Activated naive CD4-positive, alpha-beta T cell treated with anti-CD3 and anti-CD28 coated beads, Interleukin-2, amount 50 U/mL, for 72 hours (primary cell): ENCODE results near the gene UTS2B. TPM values are rescaled to one million over a fixed set of nuclear protein-coding genes. Genes with fewer than 3 reads are reported as not detected.

ENCODE experiments used
- ATAC-seq, 2 donors: fragments of 150-1000 bp; cut with Tn5 transposase; 2 replicates each; pipeline ENCODE4 v1.10.0; 2021; ENCODE audit warnings: mild to moderate bottlenecking in 2 of 2, moderate library complexity in 2 of 2
- DNase-seq, 2 donors: peaks; one replicate each; pipeline ENCODE4 v3.0.0; 2021 to 2022; ENCODE audit warnings: low spot score in 2 of 2
- H3K27ac Mint-ChIP-seq, 2 donors: one replicate each; pipeline ENCODE4 v1.8.0; 2022; ENCODE audit warnings: mild to moderate bottlenecking in 2 of 2, mixed read lengths in 2 of 2
- H3K36me3 Mint-ChIP-seq, 2 donors: one replicate each; pipeline ENCODE4 v1.8.0; 2022; ENCODE audit warnings: mixed read lengths in 2 of 2
- H3K9me3 Mint-ChIP-seq, 2 donors: one replicate each; pipeline ENCODE4 v1.8.0; 2022; ENCODE audit warnings: mixed read lengths in 2 of 2
- total RNA-seq, 2 donors: library from RNA; stranded (reverse); gene quantifications; one replicate each; pipeline ENCODE4 v1.2.3, GENCODE V29; 2022

UTS2B gene
- total RNA-seq, 2 donors from 2014 or later: not detected

DNA sequence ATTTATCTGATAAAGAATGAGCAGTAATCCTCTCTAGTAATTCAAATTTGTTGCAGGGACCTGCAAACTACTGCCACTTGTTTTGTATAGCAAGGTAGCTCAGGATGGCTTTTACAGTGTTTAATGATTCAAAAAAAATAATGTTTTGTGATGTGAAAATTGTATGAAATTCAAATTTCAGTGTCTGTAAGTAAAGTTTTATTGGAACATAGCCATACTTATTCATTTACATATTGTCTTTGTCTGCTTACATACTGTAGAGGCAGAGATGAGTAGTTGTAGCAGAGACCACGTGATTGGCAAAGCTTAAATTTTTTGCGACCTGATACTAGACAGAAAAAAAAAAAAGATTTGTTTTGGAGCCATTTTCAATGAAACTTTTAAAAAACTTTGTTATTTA, 6.5 kb upstream of the UTS2B start:
- ATAC-seq: no peak
- Mint-ChIP-seq H3K9me3 (no peaks in the 10 kb centered on the region), H3K27ac (no peak overlapping the region), H3K36me3 (no peaks in the 10 kb centered on the region)
- no peak for DNase-seq

DNA sequence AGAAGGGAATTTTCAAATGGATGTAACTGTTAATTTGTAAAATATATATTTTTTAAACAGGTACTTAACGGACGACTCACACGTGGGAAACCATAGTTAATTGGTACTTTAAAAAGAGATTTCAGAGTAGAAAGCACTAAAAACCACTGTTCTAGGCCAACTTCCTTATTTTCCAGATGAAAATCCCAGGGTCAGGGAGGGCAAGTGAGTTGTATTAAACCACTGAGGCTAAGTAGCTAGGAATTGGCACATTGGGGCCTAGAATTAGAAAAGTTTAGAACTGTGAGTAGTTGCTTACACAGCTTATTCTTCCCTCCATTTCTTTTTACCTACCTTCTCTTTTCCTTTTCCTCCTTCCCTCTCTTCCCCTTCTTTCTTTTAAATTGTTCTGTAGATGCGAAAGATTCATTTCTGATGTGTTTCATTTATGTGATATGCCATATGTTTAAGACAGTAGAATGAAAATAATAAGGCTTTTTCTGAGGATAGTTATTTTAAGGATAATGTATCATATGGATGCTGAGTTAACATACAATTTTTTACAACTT, 4.1 kb upstream of the UTS2B start:
- no peak for DNase-seq
- no peak for ATAC-seq
- peaks cover 0 to 4% of the 10 kb centered on the region in 2 donors for H3K9me3 Mint-ChIP-seq
- H3K36me3 Mint-ChIP-seq: peaks cover 10 to 12% of the 10 kb centered on the region in 2 donors
- no peak overlapping the region for H3K27ac Mint-ChIP-seq

DNA sequence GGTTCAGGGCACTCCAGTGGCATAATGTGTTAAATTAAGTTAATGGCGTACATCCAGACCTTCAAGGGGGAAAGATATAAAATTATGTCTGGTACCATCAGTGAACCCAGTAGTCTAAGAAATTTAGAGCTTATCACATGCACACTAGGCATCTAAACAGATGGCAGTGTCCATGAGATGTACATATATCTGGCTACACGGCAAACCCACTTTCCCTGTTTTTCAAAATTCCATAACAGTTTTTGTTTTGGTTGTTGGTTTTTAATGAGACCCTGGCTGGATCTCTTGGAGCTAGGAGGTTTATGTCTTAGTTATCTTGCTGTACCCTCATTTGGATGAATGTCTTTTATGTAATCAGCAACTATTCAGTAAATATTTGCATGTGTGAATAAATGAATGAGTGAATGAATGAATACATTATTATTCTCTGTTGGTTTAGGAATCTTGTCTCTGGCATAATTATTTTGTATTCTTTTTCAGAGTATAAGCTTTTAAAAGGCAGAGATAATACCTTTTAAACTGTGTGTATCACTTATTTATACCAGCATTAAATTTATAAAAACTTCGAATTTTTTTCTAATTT, 3.1 kb upstream of the UTS2B start:
- Mint-ChIP-seq H3K9me3 (peaks cover 0 to 4% of the 10 kb centered on the region in 2 donors), H3K36me3 (peaks cover 12 to 15% of the 10 kb centered on the region in 2 donors), H3K27ac (no peak overlapping the region)
- DNase-seq: no peak
- ATAC-seq: no peak

DNA sequence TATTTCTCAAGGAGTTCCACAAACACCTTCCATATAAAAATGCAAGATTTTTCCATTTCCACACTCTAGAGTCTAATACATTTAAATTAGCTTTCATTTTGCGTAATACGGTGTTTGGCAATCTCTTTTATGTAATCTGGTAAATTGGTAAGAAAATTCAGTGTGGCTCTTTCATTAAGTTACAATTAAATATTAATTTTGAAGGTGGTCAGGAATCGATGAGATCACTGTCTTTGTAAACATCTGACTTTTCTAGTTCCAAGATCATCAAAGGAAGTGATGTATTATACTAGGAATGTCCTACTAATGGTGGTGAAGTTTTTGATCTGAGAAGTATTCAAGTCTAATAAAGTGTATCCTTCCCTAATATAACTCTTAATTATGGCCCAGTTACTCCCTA, 1.1 kb upstream of the UTS2B start:
- Mint-ChIP-seq H3K9me3 (peaks cover 0 to 4% of the 10 kb centered on the region in 2 donors), H3K36me3 (peaks cover 12 to 17% of the 10 kb centered on the region in 2 donors), H3K27ac (no peak overlapping the region)
- DNase-seq (no peak), ATAC-seq (no peak)

DNA sequence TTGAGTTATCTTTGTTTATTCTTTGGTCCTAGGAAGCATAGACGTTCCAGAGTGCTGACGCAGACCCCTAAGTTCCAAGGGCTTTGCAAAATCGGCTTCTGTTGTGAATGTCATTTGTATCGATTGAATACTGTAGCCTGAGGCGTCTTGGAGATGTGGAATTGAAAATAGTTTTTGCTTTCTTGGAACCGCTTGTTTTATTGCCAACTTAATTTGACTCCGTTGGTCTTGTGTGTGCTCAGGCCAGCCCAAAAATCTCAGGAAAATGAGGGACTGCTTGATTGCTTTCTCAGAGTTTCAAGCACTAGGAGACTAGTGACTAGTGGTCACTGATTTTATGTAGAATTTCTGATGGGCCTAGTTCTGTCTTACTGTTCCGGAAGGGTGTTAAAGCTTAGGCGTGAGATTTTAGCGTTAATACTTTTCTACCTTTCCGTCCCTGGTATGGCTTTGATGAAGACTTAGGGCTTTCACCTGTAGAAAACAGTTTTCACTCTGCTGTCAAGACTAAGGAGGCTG, 263 bp upstream of the UTS2B start:
- peaks cover 0 to 4% of the 10 kb centered on the region in 2 donors for H3K9me3 Mint-ChIP-seq
- H3K27ac Mint-ChIP-seq: no peak overlapping the region
- DNase-seq: no peak

DNA sequence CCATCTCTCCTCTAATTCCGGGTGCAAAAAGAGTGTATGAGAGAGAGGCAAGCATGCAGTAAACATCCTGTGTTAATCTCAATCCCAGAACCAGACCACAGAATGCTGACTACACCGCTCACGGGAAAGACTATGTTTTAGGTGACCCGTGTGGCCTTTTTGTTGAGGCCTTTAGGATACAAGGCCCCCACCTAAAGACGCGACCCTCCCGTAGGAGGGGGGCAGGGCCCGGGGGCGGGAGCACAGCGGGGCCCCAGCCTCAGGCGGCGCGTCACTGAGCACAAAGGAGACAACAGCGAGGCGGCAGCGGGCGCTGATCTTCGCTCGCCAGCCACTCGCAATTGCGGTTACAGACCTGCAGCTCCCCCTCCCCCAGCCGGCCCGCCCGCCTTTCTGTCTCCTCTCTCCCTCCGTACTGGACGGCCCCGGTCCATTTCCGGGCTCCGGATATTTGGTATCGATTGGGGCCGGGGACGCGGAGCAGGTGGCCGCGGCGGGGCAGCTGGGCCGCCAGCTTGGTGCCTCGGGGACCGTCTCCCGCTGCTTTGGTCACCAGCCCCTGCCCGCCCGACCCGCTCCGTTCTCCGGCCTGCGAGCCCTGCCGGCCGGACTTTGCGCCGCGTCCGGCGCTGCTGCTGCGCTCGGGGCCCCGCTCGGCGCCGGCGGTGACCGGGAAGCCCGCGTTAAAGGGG, 1.2 kb downstream of the UTS2B start, which contains the start of gene CCDC50:
Gene CCDC50, plus strand, starts transcription at position 433 of the 692 bp plus-strand sequence. CDS start 281 bp downstream, outside the sequence.
- H3K36me3 Mint-ChIP-seq: peaks cover 12 to 17% of the 10 kb centered on the region in 2 donors
- peaks cover 0 to 4% of the 10 kb centered on the region in 2 donors for H3K9me3 Mint-ChIP-seq
- DNase-seq: peak in 1 of 2 donors; percentile 15
- peak within 1 kb of the TSS in 1 of 2 donors; percentile 39 for H3K27ac Mint-ChIP-seq
- peak; percentile 69 to 74 for ATAC-seq

More for the DNA sequence above, 263 bp upstream of the UTS2B start:
- peaks cover 12 to 17% of the 10 kb centered on the region in 2 donors for H3K36me3 Mint-ChIP-seq
- no peak for ATAC-seq

DNA sequence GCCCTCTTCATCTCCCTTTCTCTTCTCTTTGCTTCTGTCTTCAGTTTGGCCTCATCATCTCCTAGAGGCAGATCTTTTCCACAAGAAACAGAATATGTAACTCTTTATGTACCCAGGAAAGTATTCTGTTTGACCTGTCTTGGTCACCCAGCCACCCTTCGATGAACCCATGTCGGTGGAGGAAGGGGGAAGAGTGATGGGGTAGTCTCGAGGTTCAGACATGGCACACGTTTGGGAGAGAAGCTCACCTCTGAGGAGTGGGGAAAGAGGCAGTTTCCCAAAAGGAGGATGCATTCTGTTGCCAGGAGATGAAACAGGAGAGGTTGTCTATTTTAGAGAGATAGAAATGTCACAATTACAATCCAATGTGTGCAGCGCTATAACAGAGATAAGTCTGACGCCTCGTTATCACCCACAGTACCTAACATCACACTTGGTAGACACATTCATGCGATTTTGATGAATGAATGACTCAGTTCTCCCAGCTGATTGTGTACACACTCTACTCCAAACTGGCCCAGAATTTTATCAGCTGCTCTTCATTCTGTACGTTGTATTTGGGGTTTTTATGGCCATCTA, 1.9 kb downstream of the UTS2B start:
- Mint-ChIP-seq H3K9me3 (peaks cover 4 to 7% of the 10 kb centered on the region in 2 donors), H3K27ac (peak overlapping the region in 1 of 2 donors; percentile 39), H3K36me3 (peaks cover 12 to 17% of the 10 kb centered on the region in 2 donors)
- ATAC-seq (peak in 1 of 2 donors; percentile 73), DNase-seq (no peak)

DNA sequence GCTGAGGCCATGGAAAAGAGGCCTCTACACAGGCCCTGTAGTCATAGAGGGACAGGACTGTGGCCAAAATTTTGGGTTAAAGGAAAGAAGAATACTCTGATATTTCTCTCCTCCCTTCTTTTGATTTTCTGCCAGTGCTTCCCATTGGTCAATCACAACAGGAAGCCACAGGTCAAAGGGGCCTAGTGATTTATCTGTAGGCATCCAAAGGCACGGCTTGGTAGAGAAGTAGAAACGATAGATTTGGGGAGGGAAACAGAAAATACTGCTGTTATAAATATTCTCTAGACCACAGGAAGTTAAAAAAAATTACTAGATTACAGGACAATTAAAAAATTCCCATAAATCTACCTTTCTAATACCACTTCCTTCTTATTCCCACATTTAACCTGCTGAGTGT, 2.8 kb downstream of the UTS2B start:
- ATAC-seq (no peak), DNase-seq (no peak)
- Mint-ChIP-seq H3K36me3 (peaks cover 12 to 17% of the 10 kb centered on the region in 2 donors), H3K9me3 (peaks cover 6 to 9% of the 10 kb centered on the region in 2 donors), H3K27ac (no peak overlapping the region)

DNA sequence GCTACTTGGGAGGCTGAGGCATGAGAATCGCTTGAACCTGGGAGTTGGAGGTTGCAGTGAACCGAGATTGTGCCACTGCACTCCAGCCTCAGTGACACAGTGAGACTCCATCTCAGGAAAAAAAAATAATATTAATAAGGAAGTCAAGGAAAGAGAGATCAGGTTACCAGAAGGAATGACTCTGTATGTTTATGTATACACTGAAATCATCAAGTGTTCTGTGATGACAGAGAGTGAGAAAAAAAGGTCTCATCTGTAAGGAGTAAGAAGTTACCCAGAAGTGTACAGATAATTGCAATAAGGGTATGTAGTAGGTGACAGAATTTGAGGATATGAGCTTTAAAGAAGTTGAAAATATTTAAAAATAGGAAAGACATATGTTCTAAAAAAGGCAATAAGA, 5.4 kb downstream of the UTS2B start:
- Mint-ChIP-seq H3K27ac (no peak overlapping the region), H3K9me3 (peaks cover 6 to 10% of the 10 kb centered on the region in 2 donors), H3K36me3 (peaks cover 0 to 8% of the 10 kb centered on the region in 2 donors)
- no peak for ATAC-seq
- no peak for DNase-seq

DNA sequence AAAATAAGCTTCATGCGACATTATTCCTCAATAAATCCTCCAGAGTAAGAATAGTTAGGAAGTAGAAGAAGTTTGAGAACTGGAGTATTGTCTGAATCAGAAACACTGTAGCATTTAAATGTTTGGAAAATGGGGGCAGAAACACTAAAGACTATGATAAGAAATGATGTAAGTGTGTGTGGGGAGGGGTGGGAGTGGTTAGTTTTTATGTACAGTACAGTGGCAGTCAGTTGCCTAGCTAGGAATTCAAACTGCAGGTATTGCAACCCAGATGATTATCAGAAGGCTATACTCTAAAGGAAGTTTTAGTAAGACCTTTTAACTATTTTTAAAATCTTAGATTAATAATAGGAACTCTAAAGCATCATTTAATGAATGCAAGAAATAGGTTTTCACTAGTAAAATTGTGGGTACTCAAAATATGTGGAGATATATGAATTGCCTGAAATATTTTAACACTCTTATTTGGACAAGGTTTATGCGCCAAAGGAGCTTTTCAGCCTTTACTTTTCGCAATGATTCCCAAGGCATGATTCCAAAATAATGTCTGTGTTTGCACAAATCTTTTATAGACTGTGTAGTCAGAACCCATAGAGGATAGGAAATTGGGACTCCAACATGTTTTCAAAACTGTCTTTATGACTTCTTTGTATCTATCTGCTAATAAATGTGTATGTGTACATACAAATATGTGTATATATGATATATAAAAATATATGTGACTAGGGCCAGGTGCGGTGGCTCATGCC, 9.1 kb downstream of the UTS2B start:
- ATAC-seq (no peak), DNase-seq (no peak)
- no peaks in the 10 kb centered on the region for H3K36me3 Mint-ChIP-seq
- peaks cover 10 to 12% of the 10 kb centered on the region in 2 donors for H3K9me3 Mint-ChIP-seq
- H3K27ac Mint-ChIP-seq: no peak overlapping the region

DNA sequence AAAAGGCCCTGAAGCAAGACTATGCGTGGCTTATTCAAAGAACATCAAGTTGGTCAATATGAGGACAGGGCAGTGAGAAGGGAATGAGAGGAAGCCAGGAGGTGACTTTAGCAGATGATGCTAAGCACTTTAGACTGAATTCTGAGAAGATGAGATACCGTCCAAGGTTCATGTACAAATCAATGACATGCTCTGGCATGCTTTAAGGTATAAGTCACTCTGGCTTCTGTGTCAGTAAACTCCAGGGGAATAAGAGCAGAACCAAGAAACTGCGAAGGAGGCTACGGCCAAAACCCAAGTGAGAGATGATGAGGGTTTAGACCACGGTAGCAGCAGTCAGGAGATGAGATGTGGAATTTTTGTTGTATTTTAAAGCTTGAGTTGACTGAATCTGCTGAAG, 10.0 kb downstream of the UTS2B start:
- Mint-ChIP-seq H3K9me3 (peaks cover 10 to 12% of the 10 kb centered on the region in 2 donors), H3K27ac (no peak overlapping the region), H3K36me3 (no peaks in the 10 kb centered on the region)
- DNase-seq (no peak), ATAC-seq (no peak)

DNA sequence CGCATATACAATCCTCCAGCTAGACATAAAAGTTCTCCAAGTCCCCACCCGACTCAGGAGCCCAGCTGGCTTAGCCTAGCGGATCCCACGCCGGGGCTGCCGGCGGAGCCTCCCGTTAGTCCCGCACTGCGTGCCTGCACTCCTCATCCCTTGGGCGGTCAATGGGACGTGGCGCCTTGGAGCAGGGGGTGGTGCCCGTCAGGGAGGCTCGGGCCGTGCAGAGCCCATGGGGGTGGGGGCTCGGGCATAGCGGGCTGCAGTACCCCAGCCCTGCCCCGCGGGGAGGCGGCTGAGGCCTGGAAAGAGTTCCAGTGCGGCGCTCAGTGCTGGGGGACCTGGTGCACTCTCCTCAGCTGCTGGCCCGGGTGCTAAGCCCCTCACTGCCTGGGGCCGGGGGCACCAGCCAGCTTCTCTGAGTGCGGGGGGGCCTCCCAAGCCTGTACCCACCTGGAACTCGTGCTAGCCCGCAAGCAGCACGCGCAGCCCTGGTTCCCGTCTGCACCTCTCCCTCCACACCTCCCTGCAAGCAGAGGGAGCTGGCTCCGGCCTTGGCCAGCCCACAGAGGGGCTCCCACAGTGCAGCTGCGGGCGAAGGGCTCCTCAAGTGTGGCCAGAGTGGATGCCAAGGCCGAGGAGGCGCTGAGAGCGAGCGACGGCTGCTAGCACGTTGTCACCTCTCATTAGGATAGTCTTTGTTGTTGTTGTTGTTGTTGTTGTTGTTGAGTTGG, 13.3 kb downstream of the UTS2B start:
- no peak for DNase-seq
- ATAC-seq: no peak
- Mint-ChIP-seq H3K9me3 (peaks cover 2 to 3% of the 10 kb centered on the region in 2 donors), H3K27ac (no peak overlapping the region), H3K36me3 (no peaks in the 10 kb centered on the region)

DNA sequence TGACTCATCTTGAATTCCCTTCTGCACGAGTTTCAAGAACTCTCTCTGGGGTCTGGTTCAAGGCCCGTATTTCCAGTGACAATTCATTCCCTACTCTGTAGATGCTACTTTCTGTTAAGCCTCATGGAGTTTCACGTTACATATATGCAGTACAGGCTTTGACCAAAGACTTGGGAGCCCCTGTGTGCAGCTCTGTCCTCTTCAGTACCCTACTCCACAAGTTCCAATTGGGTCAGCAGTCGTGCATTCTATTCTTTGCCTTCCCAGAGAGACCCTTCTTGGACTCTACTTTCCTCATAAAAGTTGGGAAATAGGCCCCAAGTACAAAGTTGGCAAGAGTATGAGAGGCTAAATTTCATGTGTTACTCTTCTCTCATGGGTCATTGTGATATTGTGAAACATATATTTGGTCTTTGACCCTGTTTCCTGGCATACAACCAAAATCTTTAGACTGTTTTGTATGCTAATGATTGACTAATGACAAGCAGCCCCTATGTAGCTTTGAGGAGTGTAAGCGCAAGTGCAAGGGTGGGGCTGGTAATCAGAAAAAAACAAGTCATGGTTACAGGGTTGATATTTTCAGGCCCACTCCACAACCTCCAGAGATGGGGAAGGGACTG, 16.1 kb downstream of the UTS2B start:
- ATAC-seq: no peak
- H3K27ac Mint-ChIP-seq: no peak overlapping the region
- no peaks in the 10 kb centered on the region for H3K36me3 Mint-ChIP-seq
- peaks cover 2 to 3% of the 10 kb centered on the region in 2 donors for H3K9me3 Mint-ChIP-seq
- no peak for DNase-seq

DNA sequence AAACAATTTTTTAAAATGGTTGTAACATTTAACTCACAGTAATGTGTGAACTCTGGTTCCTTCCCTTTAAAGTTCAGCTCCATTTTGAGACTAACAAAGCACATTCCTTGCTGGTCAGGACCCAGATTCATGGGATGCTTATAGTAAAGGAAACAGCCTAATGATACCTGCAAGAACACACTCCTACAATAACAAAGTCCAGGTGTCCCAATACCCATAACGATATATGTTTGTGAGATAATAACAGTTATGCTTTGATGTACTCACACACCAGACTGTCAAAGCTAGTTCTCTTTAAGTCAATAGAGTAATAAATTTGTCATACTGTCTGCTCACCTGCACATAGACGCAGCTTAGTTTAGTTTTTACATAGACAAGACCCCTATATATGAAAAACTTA, 17.0 kb downstream of the UTS2B start:
- no peaks in the 10 kb centered on the region for H3K36me3 Mint-ChIP-seq
- no peak for ATAC-seq
- H3K27ac Mint-ChIP-seq: no peak overlapping the region

DNA sequence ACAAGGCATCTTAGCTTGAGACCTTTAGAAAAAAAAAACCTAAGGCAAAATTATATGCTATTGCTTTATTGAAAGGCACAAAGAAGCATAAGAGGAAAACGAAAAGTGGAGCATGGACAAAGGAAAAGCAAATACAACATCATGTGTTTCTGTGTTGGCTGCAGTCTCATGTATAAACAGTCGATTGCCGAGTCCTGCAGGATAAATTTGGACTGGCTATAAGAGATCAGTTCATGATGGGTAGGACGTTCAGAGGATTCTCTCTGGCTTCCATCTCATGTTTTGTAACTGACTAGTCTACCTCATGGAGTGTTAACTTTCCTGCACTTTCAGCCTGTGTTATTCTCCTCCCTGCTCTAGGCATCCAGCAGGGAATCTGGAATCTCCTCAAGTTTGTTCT, 23.0 kb downstream of the UTS2B start:
- no peak for ATAC-seq
- no peak for DNase-seq
- Mint-ChIP-seq H3K9me3 (no peaks in the 10 kb centered on the region), H3K36me3 (no peaks in the 10 kb centered on the region), H3K27ac (no peak overlapping the region)

More for the DNA sequence above, 17.0 kb downstream of the UTS2B start:
- peaks cover 2 to 3% of the 10 kb centered on the region in 2 donors for H3K9me3 Mint-ChIP-seq
- DNase-seq: no peak
